Neural cell (in vitro differentiated cells): ENCODE measurements around the gene DCHS1.

ENCODE experiments used
- CTCF ChIP-seq: fragments of 450-650 bp; IDR thresholded peaks from 2 replicates; pipeline ENCODE4 v1.5.1; 2014; ENCODE audit warnings: antibody characterized with exemption, mild to moderate bottlenecking, moderate library complexity; ENCODE audit not compliant: poor library complexity, severe bottlenecking
- EP300 ChIP-seq: fragments of 450-650 bp; conservative IDR thresholded peaks from 2 replicates; pipeline ENCODE4 v1.6.1; 2014; ENCODE audit warnings: antibody characterized with exemption, mild to moderate bottlenecking, moderate library complexity; ENCODE audit not compliant: poor library complexity, severe bottlenecking
- EZH2 ChIP-seq: fragments of 200-600, 300-800 bp; shearing (Covaris generic), sonication (generic); IDR thresholded peaks from 2 replicates; pipeline ENCODE4 v1.6.1; 2014; ENCODE audit warnings: antibody characterized with exemption, low read length, borderline replicate concordance, mild to moderate bottlenecking; ENCODE audit not compliant: insufficient read depth, poor library complexity, severe bottlenecking
- MXI1 ChIP-seq: fragments of 450-650 bp; conservative IDR thresholded peaks from 2 replicates; pipeline ENCODE4 v1.6.1; 2014; ENCODE audit warnings: antibody characterized with exemption, mild to moderate bottlenecking; ENCODE audit not compliant: poor library complexity, severe bottlenecking
- POLR2AphosphoS5 ChIP-seq: IDR thresholded peaks from 2 replicates; pipeline ENCODE4 v1.6.1; 2012
- RAD21 ChIP-seq: fragments of 450-650 bp; conservative IDR thresholded peaks from 2 replicates; pipeline ENCODE4 v1.6.1; 2014; ENCODE audit warnings: antibody characterized with exemption, mild to moderate bottlenecking, moderate library complexity
- REST ChIP-seq: IDR thresholded peaks from 2 replicates; pipeline ENCODE4 v1.6.1; 2012; ENCODE audit warnings: borderline replicate concordance
- SMC3 ChIP-seq: fragments of 450-650 bp; conservative IDR thresholded peaks from 2 replicates; pipeline ENCODE4 v1.6.1; 2014; ENCODE audit warnings: antibody characterized with exemption, mild to moderate bottlenecking, moderate library complexity; ENCODE audit not compliant: poor library complexity
- TAF1 ChIP-seq: IDR thresholded peaks from 2 replicates; pipeline ENCODE4 v1.6.1; 2012; ENCODE audit warnings: low read depth

GRCh38 chr11:6642957-6643356 is 12.7 kb downstream of the DCHS1 start:
- TF ChIP-seq TAF1 (no peak), CTCF (no peak), EP300 (no peak), REST (no peak), POLR2AphosphoS5 (no peak), MXI1 (no peak), EZH2 (no peak), RAD21 (no peak), SMC3 (no peak)
